ENCODE data around the gene GPER1. TPM values are rescaled to one million over a fixed set of nuclear protein-coding genes. Genes with fewer than 3 reads are reported as not detected.
"Not testable (repeated sequence)": the region's sequence is repeated elsewhere in the genome, so short reads cannot be mapped to it uniquely, and the experiment has no call there.

The GPER1 gene
- 2.8 TPM for total RNA-seq
- long read RNA-seq, transcript GPER1-202 (2 exons, 2,639 nt) = major isoform, 9 of 11 reads
- long read RNA-seq, partial matches to known transcripts = 0 of 11 reads
- long read RNA-seq, other reads (novel, unspliced or antisense) = 0 of 11 reads

DNA sequence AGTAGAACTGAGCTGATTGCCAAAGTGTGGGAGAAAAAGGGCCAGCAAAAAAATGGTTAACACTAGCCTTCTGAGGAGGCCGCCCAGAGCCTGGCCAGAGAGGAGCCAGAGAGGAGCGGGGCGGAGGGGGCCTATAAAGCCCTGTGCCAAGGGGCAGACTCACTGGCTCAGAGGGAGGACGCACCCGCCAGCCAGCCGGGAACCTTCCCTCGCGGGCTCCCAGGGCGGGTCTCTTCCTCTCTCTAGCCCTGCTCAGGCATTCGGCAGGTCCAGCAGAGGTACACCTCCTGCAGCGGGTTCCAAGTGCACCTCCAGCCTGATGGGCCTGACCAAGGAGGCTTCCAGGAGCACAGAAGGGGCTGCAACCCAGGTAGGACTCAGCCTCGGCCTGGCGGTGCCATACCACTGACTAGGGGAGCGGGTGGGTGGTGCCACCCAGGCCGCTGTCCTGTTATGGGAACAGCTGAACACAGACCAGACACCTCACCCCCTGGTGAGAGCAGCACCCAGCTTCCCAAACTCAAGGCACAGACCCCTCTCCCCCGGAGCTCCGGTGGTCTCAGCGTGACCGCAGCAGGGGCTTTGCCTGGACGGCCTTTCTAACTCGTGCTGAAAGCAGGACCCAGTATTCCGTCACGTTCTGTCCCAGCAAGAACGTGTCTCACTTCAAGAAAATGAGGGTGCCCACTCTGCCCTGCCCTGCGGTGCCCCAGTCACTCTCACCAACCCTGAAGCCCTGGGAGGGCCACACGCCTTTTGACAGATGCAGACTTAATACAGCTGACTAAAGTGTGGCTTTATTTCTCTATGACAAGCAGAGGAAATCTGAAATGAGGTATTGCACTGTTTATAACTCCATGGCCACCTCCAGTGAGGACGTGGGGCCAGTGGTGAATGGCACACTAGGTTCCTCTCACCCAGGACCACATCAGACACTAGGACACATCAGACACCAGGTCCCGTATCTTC lies at the start of gene GPER1:
GPER1 (plus strand) TSS at position 162 of the 969 bp plus-strand sequence. CDS start 3,616 bp downstream, outside the sequence.
- DNase-seq = peak; percentile 74
- ATAC-seq = peak; percentile 87
- intact Hi-C loops (cut with micrococcal nuclease) = no loop called here

DNA sequence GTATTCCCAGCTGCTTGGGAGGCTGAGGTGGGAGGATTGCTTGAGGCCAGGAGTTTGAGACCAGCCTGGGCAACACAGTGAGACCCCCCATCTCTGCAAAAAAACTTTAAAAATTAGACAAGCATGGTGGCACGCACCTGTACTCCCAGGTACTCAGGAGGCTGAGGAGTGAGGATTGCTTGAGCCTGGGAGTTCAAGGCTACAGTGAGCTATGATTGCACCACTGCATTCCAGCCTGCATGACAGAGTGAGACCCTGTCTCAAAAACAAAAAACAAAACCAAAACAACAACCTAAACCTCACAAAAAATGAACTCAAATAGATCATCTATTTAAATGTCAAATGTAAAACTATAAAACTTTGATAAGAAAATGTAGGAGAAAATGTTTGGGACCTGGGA lies 47.7 kb upstream of the GPER1 start:
- intact Hi-C loops (cut with micrococcal nuclease); ATAC-seq; DNase-seq: not testable (repeated sequence)

DNA sequence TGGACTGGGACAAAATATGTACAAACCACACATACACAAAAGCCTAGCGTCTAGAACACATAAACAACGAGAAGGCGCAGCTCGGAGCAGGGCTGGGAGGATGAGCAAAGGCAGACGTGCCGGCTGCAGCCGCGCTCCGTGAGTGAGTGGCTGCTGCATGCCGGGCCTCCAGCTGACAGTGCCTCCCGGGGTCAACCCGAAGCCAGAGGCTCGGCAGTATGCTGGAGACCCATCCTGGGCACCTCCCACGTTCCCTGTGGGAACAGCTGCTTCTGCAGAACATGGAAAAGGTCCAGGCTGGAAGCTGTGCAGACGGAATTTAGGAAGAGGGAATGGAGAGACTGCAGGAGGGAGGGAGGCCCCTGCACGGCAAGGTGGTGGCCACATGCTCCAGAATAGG lies 47.1 kb upstream of the GPER1 start:
- intact Hi-C loops (cut with micrococcal nuclease) = no loop called here
- no peak for DNase-seq
- no peak for ATAC-seq

DNA sequence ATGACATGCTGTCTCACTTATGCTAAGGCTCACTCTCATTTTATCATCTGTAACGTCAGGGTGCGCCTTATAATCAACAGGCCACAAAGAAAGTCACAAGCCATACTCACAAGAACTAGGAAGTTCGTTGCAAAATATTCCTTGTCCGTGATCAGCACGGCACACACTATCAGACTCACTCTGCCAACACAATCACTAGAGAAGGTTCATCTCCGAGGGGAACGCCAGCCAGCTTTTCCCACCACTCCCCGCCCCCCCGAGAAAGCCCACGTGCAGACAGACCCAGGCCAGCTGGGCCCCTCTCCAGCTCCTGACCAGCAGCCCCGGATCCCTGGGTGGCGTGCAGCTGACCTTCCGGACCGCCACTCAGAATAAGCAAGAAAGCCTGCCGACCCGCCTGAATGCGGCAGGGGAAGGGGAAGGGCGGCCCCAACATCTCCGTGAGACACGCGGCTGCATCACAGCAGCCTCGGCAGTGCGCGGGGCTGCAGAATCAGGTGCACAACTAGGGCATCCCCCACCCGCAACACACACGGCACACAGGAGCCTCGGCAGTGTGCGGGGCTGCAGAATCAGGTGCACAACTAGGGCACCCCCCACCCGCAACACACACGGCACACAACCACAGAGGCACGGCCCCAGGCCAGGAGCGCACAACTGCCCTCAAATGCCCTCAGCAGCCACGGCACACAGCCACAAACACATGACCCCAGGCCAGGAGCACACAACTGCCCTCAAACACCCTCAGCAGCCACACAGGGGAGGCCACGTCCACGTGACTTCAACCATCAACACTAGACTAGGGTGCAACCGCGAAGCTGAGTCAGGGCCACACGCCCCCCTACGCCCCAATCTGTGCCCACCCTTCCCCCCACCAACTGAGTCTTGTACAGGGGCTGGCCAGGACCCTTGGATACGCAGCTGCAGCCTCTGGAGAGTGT lies 46.1 kb upstream of the GPER1 start:
- intact Hi-C loops (cut with micrococcal nuclease) = no loop called here
- DNase-seq (no peak), ATAC-seq (no peak)

DNA sequence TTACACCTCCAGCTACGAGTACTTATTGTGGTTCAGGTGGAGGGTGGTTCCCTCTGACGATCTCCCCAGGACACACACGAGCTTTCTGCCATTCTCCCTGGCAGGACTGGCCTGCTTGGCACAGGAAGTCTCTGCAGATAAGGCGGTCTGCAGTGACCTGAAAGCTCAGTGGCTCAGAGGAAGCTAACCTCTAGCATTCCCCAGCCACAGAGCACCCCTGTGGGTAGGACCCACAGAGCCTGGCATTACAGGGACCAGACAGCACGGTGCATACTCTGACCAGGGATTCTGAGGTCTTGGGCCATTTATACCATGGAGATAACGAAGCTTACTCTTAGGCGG lies 45.5 kb upstream of the GPER1 start:
- no peak for DNase-seq
- intact Hi-C loops (cut with micrococcal nuclease) = no loop called here
- peak; percentile 28 for ATAC-seq

DNA sequence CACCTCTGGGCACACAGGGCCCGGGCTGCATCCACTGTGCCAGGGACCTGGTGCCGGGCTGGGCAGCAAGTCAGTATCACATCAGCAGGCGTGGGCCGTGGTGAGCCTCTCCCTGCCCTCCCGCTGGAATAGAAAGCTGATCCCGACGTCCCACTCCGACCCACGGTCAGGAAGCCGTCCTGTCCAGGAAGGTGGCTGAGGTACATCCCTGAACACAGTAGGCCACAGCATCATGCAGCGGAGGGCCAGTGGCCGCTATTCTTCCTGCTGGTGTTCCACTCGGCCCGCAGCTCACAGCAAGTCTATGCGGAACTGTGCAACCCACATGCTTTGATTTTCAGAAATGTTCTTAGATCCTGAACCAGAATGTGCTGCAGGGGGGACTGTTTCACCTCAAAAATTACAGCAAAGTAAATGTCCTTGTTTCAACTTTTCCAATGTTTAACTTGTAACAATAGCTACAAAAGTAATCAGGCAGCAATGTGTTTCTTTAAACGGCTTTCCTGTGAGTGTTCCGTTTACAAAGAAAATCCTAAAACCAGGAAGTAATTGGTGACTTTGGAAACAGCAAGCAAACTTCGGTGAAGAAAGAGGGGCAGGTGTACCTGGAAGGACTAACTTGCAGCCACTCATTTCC lies 44.2 kb upstream of the GPER1 start:
- ATAC-seq = no peak
- intact Hi-C loops (cut with micrococcal nuclease) = no loop called here
- DNase-seq = no peak

DNA sequence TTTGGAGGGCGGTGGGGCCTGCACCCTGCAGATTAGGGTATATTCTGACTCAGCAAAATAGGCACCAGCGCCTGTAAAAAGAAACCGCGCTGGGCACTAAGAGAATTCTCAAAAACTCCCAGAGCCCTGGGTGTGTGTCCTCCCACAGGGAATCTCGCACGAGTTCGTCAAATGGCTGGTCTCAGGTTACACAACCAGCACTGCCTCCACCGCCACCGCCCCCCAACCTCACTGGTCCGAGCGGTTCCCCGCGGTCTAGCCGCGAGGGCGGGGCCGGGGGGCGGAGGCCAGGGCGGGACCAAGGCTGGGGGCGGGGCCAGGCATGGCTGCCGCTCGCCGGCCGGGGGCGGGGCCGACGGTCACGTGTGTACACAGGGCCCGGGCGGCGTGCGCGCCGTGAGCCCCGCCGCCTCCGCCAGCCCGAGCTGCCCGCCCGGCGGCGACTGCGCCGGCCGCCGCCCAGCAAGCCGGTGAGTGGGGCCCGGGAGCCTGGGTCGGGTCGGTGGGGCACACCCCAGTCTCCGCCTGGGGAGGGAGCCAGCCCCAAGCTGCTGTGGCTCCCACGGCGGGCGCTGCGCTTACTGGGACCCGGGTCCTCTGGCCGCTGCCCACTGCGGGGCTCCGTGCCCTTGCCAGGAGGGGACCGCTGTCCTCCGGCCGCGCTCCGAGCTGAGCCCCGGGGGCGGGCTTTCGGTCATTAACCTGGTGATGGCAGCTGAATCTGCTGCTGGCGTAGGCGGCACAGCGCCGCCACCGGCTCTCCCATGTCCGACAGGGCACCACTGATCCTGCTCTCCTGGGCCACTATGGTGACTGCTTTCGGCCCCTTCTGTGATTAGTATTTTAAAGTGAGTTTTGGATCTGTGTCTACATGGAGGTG lies 43.5 kb upstream of the GPER1 start, which contains the start of gene GPR146:
GPR146 (plus strand) TSS at position 358 of the 880 bp plus-strand sequence. CDS start 12,970 bp downstream, outside the sequence.
- peak; percentile 99 for DNase-seq
- peak; percentile 94 for ATAC-seq
- intact Hi-C loops (cut with micrococcal nuclease) = no loop called here

DNA sequence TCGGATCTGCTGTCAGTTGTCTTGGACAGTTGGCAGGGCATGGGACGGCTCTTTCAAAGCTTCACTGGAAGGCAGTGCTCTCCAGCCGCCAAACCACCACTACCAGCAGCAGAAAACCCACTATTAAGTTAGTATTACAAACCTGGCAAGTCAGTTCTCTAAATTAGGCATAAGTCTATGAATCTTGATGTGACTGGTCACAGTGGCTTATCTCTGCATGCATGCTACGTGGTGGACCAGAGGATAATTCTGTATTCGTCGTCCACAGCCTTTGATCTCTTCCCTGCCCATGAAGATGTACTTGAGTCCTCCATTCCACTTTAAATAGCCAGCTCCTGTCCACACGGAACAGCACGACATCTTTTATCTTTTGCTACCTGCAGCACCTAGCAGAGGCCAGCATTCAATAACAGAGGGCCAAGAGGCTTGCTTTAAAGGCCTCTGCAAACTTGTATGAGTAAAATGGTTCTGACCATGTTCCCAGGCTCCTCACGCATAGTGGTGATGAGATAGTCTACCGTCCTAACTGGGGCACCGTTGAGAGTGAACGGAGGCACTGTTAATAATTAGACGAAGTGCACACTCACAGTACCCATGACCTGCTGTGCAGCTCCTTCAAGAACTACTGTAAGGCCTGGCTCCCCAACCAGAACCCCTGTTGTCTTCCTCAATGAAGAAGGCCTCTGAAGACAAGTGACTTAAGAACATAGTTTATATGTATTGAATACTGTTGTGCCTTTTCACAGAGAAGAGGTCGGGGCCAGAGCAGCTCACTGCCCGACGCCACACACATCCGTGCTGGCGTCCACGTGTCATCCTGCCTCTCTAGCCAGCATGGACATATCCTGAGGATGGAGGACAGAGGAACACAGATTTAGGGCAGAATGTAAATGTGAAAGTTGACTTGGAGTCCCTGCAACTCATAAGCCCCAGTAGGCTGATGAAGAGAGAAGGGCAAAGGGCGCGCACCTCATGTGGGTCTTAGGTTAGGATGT lies 42.5 kb upstream of the GPER1 start:
- DNase-seq (no peak), ATAC-seq (no peak)
- intact Hi-C loops (cut with micrococcal nuclease) = no loop called here

DNA sequence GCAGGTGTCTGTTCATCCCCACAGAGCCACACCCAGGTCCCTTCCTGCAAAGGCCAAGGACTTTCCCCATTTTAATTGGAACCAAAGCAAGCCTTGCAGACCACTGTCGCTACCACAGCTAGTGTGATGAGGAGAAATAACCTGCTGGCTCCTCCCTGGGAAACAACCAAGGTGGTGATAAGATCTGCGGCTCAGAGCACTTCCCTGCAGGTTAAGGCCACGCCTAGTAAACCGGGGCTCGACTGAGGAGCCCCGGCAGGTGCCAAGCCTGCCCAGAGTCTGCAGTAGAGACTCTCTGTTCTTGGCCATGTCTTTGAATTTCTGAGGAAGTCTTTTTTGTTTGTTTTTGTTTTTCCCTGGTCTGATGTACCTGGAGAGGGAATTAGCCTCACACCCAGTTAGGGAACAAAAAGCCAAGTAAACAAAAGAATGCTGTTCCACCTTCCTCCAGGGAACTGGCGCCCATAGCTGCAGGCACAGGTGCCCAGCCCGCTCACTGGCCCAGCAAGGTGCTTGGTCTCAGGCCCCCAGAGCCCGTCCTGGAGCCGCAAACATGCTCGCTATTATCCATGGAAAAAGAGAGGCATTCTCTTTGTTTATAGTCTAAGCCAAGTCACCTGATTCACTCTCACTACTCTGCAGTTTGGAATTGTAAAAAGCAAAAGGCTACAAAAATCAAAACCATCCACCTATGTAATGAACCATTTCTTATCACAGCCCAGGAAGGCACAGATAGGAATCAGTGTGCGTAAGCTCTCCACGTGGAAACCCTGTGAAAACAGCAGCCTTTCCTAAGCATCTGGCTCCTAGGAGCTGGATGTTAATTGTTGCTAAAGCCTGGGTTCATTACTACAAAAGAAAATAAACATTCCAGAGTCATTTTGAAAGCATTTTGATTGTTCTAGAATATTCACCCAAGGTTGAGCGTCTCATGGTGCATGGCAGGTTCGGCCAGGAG lies 40.9 kb upstream of the GPER1 start:
- DNase-seq = no peak
- no peak for ATAC-seq
- intact Hi-C loops (cut with micrococcal nuclease) = no loop called here

DNA sequence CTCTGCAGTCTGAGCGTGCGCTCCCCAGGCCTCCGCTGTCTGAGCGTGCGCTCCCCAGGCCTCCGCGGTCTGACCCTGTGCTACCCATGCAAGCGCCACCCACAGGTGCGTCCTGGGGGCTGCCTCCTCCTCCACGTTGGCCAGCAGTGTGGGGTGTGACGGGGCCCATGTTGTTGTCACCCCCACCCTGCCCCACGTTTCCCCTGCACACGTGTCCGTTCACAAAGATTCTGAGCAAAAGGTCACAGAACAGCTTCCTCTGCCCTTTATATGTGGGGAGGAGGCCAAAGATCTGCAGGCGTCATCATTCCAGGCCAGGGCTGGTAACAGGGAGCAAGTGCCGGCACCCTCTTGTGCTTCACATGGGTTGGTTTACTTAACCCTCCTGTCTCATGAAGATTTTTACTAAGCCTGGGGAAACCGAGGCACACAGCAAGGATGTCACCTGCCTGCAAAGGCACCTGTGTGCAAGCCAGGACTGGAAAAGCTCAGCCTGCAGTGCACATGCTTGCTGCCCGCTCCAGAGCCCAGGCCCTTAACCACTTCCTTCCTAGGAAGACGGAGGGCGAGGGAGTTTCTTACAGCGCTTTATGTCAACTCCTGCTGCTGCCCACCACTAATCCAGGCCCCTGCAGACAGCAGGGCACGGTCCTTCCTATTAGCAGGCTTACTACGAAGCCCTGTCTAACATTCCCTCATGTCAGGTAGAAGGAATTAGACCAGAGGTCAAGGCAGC lies 38.7 kb upstream of the GPER1 start:
- ATAC-seq (no peak), DNase-seq (peak; percentile 49)
- intact Hi-C loops (cut with micrococcal nuclease) = no loop called here

DNA sequence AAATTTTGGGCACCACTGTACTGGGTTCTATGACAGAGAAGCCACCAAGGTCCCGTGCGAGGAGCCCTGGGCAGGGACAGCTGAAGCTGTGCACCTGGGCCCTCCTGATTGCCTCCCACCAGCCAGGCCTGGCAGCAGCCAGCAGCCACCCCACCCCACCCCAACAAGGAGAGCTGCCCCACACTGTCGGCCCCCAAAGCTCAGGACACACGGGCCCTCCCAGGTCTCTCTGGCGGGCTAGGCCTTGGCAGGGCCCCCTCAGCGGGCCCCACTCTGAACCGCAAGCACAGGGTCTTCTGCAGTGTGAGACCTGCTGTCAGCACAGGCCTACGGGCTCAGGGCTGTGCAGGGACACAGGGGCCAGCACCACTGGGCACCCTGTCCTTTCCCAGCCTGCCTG lies 38.1 kb upstream of the GPER1 start:
- ATAC-seq = no peak
- intact Hi-C loops (cut with micrococcal nuclease) = no loop called here
- no peak for DNase-seq

DNA sequence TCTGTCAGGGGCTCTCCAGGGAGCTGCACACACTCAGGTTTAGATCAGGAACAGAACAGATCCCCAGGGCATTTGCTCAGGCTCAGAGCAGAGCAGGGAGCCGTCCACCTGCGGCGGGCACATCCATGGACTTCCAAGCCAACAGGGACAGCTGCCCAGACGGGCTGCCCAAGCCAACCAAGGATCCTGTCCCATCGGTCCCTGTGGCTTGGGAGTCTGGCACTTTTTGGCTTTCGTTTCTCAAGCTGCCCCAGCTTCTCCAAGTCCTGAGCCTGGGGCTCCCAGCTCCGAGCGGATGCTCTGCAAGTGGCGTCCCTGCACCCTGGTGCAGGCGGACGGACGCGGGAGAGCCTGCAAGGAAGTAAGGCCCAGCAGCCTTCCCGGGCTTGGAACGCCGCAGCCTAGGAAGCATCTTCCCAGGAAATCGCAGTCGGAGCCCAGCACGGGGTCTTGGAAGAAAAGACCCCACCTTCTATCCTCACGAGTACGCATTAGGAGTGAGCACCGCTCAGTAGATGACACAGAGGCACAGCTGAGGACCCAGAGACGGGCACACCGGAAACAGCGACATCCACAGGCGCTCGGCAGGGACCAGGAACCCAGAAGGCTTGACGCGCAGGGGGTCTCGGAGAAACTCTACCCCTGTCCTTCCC lies 37.5 kb upstream of the GPER1 start:
- DNase-seq = peak; percentile 31
- intact Hi-C loops (cut with micrococcal nuclease) = no loop called here

DNA sequence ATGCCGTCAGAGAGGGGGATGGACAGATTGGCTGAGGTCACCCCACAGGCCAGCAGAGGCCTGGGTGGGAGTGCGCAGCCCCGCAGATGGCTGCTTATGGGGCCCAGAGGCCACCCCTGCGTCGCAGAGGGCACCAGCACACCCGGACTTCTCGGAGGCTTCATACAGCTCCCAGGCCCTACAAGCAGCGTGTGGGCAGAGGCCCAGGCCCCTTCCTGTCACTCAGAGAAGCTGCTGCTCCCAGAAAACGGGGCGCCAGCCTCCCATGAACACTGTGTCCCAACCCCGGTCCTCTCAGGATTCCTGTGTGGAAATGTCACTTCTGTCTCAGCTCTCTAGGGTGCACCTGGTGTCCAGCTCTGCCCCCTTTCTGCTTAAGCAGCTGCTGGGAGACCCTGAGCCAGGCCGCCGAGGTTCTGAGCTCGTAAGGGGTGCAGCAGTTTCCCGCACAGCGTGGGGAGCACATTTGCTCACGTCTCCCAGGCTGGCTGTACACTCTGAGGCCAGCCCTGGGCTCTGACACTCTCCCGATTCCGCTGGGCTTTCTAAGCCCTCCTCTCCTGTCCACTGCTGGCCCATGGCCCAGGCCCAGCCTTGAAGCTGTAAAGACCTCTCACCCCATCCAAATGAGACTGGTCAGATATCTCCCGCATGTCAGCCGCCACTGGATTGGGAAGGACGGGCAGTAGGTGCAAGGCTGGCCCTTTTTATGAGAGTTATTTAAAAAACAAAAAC lies 36.8 kb upstream of the GPER1 start:
- peak; percentile 66 for DNase-seq
- intact Hi-C loops (cut with micrococcal nuclease) = no loop called here
- ATAC-seq = no peak

More for the DNA sequence above, 37.5 kb upstream of the GPER1 start:
- no peak for ATAC-seq

All from left ventricle myocardium superior (tissue), 1 donor.